ENCODE results near the gene ROGDI. TPM values are rescaled to one million over a fixed set of nuclear protein-coding genes. Genes with fewer than 3 reads are reported as not detected.
A peak's percentile ranks its signal among the peaks of the same experiment; 100 is the strongest.

Gene ROGDI
- total RNA-seq, 1 donor, result 14.4 TPM

DNA sequence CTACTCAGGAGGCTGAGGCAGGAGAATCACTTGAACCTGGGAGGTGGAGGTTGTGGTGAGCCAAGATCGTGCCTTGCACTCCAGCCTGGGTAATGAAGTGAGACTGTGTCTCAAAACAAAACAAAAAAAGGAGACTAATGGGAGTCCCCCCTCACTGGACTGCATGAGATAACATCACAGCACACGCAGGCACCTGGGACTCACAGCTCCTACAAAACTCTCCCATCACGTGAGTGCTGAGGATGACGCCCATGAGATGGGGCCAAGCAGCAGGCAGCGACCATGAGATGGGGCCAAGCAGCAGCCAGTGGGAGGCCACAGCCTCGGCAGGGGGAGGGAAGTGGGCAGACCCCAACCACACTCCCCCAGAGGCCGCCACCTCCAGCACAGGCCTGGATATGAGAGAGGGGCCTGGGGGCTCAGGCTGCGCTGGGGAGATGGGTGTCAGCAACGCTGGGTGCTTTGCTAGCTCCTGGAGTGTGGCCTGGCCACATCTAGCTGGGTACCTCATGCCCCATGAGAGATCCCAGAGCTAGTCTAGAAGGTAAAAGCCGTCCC is 52.7 kb downstream of the ROGDI start:
- H3K4me3 ChIP-seq (ENCODE audit: low read depth, low read length), result no peak overlapping the region
- DNase-seq (ENCODE audit: low read depth), result no peak
- TF ChIP-seq, protein P1, sequence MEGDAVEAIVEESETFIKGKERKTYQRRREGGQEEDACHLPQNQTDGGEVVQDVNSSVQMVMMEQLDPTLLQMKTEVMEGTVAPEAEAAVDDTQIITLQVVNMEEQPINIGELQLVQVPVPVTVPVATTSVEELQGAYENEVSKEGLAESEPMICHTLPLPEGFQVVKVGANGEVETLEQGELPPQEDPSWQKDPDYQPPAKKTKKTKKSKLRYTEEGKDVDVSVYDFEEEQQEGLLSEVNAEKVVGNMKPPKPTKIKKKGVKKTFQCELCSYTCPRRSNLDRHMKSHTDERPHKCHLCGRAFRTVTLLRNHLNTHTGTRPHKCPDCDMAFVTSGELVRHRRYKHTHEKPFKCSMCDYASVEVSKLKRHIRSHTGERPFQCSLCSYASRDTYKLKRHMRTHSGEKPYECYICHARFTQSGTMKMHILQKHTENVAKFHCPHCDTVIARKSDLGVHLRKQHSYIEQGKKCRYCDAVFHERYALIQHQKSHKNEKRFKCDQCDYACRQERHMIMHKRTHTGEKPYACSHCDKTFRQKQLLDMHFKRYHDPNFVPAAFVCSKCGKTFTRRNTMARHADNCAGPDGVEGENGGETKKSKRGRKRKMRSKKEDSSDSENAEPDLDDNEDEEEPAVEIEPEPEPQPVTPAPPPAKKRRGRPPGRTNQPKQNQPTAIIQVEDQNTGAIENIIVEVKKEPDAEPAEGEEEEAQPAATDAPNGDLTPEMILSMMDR (IDR thresholded peaks at IDR 0.05; ENCODE audit: insufficient read depth, low read length), result no peak

DNA sequence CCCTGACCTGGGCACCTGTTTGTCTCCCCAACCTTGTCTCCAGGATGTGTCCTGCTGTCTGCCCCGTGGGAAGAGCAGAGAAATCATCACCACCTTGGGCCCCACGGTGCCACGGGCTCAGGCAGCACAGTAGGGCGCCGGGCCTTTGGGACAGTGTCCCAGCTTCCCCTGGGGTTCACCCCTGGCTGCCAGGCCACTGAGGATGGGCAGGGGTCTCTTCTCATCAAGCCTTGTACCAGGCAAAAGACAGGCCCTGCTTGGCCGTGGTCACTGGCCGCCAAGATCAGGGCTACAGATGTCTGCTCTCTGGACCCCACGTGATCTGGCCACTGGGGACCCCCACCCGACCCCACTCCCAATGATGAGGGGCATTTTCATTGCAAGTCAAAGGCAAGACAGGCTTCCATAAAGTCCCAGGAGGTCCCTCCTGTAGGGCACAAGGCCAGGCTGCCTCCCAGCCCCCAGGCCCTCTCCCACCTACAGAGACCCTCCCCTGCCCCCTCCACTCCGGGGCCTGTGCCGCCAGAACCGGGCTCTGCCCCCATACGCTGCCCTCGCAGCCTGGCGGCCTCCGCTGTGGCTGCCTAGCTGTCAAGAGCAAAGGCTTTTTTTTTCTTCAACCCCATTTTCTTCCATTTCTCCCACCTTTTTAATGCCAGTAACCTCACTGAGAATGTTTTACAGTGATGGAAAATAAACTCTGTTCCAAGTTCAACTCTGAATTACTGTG is 53.6 kb downstream of the ROGDI start:
- no peak overlapping the region for H3K4me3 ChIP-seq (ENCODE audit: low read depth, low read length)
- no peak for DNase-seq (ENCODE audit: low read depth)
- TF ChIP-seq, protein P1 (IDR thresholded peaks at IDR 0.05; ENCODE audit: insufficient read depth, low read length), result no peak

DNA sequence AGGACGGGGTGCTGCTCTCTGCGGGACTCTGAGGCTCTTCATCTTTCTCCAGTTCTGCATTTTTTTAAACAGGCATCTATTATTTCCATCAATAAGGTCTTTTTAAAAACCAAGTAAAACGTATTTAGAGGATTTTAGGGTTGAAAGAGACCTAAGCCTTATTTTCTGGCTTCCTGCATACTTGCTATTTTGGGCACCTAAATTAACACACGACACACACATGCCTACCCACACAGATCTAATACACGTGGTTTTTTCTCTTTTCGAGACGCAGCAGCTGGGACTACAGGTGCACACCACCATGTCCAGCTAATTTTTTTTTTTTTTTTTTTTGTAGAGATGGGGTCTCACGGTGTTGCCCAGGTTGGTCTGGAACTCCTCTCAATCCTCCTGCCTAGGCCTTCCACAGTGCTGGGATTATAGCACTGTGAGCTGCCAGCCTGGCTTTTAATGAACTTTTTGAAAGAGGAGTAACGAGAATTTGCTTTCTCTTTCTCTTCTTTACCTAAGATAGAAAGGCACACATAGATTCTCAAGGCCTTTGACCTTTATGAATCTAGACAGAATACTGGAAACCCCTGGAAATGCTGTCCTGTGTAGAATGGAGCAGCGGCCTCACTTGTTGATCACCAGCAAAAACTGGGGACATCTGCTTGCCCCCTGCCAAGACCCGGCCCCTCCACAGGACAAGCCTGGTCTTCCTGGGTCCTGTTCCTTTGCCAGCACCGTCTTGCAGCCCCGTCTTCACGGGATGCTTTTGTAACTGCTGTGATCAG is 54.3 kb downstream of the ROGDI start:
- TF ChIP-seq, protein P1 (IDR thresholded peaks at IDR 0.05; ENCODE audit: insufficient read depth, low read length), result no peak
- no peak for DNase-seq (ENCODE audit: low read depth)
- H3K4me3 ChIP-seq (ENCODE audit: low read depth, low read length), result no peak overlapping the region

DNA sequence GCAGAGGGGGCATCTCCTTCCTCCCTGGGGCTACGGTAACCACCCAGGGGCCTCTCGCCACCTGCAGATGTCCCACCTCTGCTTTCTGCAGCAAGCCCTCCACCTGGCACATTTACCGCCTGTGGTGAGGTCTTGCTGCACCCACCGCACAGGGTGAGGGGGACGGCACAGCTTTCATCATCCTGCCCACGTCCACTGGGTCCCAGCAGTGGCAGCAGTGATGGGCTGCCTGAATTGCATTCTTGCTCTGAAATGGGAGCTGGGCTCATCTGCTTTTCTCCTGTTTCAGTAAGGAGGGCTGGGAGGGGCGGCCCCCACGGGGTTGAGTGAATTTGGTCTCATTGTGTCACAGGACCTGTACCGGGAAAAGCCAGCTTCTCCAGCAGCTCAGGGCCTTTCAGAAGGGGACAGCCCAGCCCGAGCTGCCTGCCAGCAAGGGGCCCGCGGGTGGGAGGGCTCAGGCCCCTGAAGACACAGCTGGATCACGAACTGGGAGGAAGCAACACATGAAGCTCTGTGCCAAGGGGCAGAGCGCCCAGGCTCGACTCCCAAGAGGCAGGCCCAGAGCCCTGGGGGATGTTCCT is 55.4 kb downstream of the ROGDI start:
- peak; percentile 33 for DNase-seq (ENCODE audit: low read depth)
- TF ChIP-seq, protein P1 (IDR thresholded peaks at IDR 0.05; ENCODE audit: insufficient read depth, low read length), result no peak
- no peak overlapping the region for H3K4me3 ChIP-seq (ENCODE audit: low read depth, low read length)

Small RNAs within 50 kb of the gene (small RNA-seq; reads per million reads assigned to genes)
- not detected for gene RF00017

Other genes starting within 250 kb of the ROGDI start
- under 0.01 TPM in 1 of 2 replicates, not detected in the other for gene C16orf96, start 246.3 kb downstream of the ROGDI start, total RNA-seq (ENCODE audit: low replicate concordance)
- gene UBALD1, start 187.7 kb downstream of the ROGDI start, total RNA-seq (ENCODE audit: low replicate concordance), result 5.2 and 7.1 TPM in 2 replicates
- gene MGRN1, start 177.8 kb downstream of the ROGDI start, total RNA-seq (ENCODE audit: low replicate concordance), result 24.5 and 34.3 TPM in 2 replicates
- 15.4 and 48.3 TPM in 2 replicates for gene NUDT16L1, start 109.1 kb downstream of the ROGDI start, total RNA-seq (ENCODE audit: low replicate concordance)
- gene ANKS3, start 68.4 kb downstream of the ROGDI start, total RNA-seq (ENCODE audit: low replicate concordance), result 22.0 and 28.2 TPM in 2 replicates
- 1.4 TPM in 1 of 2 replicates, not detected in the other for gene DNAAF8, start 68.1 kb downstream of the ROGDI start, total RNA-seq (ENCODE audit: low replicate concordance)
- gene ZNF500, start 35.5 kb downstream of the ROGDI start, total RNA-seq (ENCODE audit: low replicate concordance), result 8.3 and 14.1 TPM in 2 replicates
- not detected in 2 replicates for gene SEPTIN12, start 14.3 kb downstream of the ROGDI start, total RNA-seq (ENCODE audit: low replicate concordance)
- not detected in 2 replicates for gene SMIM22, start 7.3 kb downstream of the ROGDI start, total RNA-seq (ENCODE audit: low replicate concordance)
- gene GLYR1, start 44.7 kb upstream of the ROGDI start, total RNA-seq (ENCODE audit: low replicate concordance), result 42.4 and 55.0 TPM in 2 replicates
- gene UBN1, start 44.8 kb upstream of the ROGDI start, total RNA-seq (ENCODE audit: low replicate concordance), result 37.7 and 47.8 TPM in 2 replicates
- gene PPL, start 134.5 kb upstream of the ROGDI start, total RNA-seq (ENCODE audit: low replicate concordance), result 53.9 and 57.9 TPM in 2 replicates
- gene SEC14L5, start 155.7 kb upstream of the ROGDI start, total RNA-seq (ENCODE audit: low replicate concordance), result 1.2 and 3.0 TPM in 2 replicates
- 16.8 and 50.6 TPM in 2 replicates for gene NAGPA, start 231.3 kb upstream of the ROGDI start, total RNA-seq (ENCODE audit: low replicate concordance)